Suprapubic skin (tissue), 4 donors: ENCODE data around the gene ABHD2. TPM values are rescaled to one million over a fixed set of nuclear protein-coding genes. Genes with fewer than 3 reads are reported as not detected.

Experiments
- DNase-seq, 2 donors: peaks; one replicate each; pipeline ENCODE4 v3.0.0-alpha.2; 2019; ENCODE audit warnings: low spot score in 2 of 2
- H3K27ac ChIP-seq: fragments of 200-600 bp; sonication (generic); one replicate; pipeline ENCODE4 v1.5.1; 2019
- H3K27me3 ChIP-seq: fragments of 200-600 bp; sonication (generic); one replicate; pipeline ENCODE4 v1.5.1; 2019
- H3K36me3 ChIP-seq: fragments of 200-600 bp; sonication (generic); one replicate; pipeline ENCODE4 v1.5.1; 2019
- H3K4me1 ChIP-seq: fragments of 200-600 bp; sonication (generic); one replicate; pipeline ENCODE4 v1.5.1; 2019
- H3K4me3 ChIP-seq: fragments of 200-600 bp; sonication (generic); one replicate; pipeline ENCODE4 v1.5.1; 2019; ENCODE audit warnings: mild to moderate bottlenecking
- H3K9me3 ChIP-seq: fragments of 200-600 bp; sonication (generic); one replicate; pipeline ENCODE4 v1.5.1; 2019
- CTCF ChIP-seq, 2 donors: fragments of 200-600 bp in 1 of 2; fragments of 450-650 bp in 1 of 2; sonication (generic) in 1 of 2; IDR thresholded peaks; one replicate each; pipeline ENCODE4 v1.5.1; 2016 to 2019; ENCODE audit warnings: antibody characterized with exemption in 2 of 2, mild to moderate bottlenecking in 1 of 2, moderate library complexity in 1 of 2
- EP300 ChIP-seq: sonication (generic); formaldehyde crosslinking; IDR thresholded peaks from one replicate; pipeline ENCODE4 v1.6.1; 2017; ENCODE audit warnings: antibody characterized with exemption
- POLR2A ChIP-seq, 2 donors: fragments of 450-650 bp; IDR thresholded peaks; one replicate each; pipeline ENCODE4 v1.6.1; 2017; ENCODE audit warnings: antibody characterized with exemption in 2 of 2, mild to moderate bottlenecking in 2 of 2, moderate library complexity in 2 of 2
- POLR2AphosphoS5 ChIP-seq, 3 donors: sonication (generic); formaldehyde crosslinking; IDR thresholded peaks; one replicate each; pipeline ENCODE4 v1.6.1; 2017; ENCODE audit warnings: antibody characterized with exemption in 3 of 3
- WGBS: methylation state at CpG from one replicate; pipeline ENCODE4 v1.1.5; 2018; 5-methylcytosine and 5-hydroxymethylcytosine counted together
- total RNA-seq, 4 donors: library from RNA; depleted of rRNA; stranded (reverse); fragments of >200 nt; gene quantifications; one replicate each; pipeline ENCODE4 v1.1.0, GENCODE V29; 2016

ABHD2 gene
- total RNA-seq, 4 donors from 2014 or later, result 38.0 to 78.0 (median 63.2) TPM

DNA sequence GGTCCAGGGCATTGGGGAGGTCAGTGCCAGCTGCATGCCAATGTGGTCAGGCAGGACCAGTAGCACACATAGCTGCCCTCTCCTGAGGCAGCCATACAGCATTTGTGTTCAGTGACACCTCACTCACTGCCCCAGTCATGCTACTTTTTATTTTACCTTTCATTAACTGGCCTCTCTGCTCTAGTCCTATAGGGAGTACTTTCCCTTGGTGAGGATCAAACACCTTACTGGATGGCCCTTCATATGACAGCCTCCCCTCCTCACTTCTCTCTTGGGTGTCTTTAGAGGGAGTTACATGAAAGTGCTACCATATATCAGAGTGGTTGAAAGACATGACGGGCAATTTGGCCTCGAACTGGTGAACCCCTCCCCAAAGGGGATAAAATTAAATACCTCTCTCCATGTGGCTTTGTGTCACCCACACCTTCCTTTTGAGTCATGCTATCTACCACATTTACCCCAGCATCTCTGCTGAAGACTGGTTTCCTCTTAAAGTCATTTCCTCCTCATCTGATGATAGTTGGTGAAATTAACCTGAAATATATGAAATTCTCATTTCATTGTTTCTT, 115.5 kb downstream of the ABHD2 start:
- Histone ChIP-seq H3K4me3 (no peak overlapping the region), H3K36me3 (no peaks in the 10 kb centered on the region), H3K4me1 (peaks cover 4% of the 10 kb centered on the region), H3K9me3 (no peaks in the 10 kb centered on the region), H3K27me3 (no peaks in the 10 kb centered on the region), H3K27ac (no peak overlapping the region)
- DNase-seq, result no peak
- 52% methylated on average over 2 of the region's 2 CpGs for WGBS
- TF ChIP-seq POLR2AphosphoS5 (IDR thresholded peaks at IDR 0.05) (no peak), CTCF (IDR thresholded peaks at IDR 0.05) (no peak), EP300 (no peak), POLR2A (IDR thresholded peaks at IDR 0.05) (no peak)

- no peaks in the 10 kb centered on the region for H3K9me3 ChIP-seq
- DNase-seq, result no peak
- no peak overlapping the region for H3K27ac ChIP-seq
- H3K4me3 ChIP-seq, result no peak overlapping the region
- peaks cover 4% of the 10 kb centered on the region for H3K4me1 ChIP-seq
- no peaks in the 10 kb centered on the region for H3K27me3 ChIP-seq
- H3K36me3 ChIP-seq, result no peaks in the 10 kb centered on the region
- 65% methylated on average over 14 of the region's 14 CpGs for WGBS
- TF ChIP-seq POLR2AphosphoS5 (IDR thresholded peaks at IDR 0.05) (no peak), CTCF (IDR thresholded peaks at IDR 0.05) (no peak), POLR2A (IDR thresholded peaks at IDR 0.05) (no peak), EP300 (no peak)
Measured at GRCh38 chr15:89205991-89206585, 117.8 kb downstream of the ABHD2 start.

- Histone ChIP-seq H3K9me3 (no peaks in the 10 kb centered on the region), H3K27ac (no peak overlapping the region), H3K36me3 (no peaks in the 10 kb centered on the region), H3K4me3 (peak overlapping the region; percentile 8), H3K27me3 (no peaks in the 10 kb centered on the region), H3K4me1 (peaks cover 4% of the 10 kb centered on the region)
- TF ChIP-seq CTCF (IDR thresholded peaks at IDR 0.05) (peak; percentile 95 to 98), POLR2AphosphoS5 (IDR thresholded peaks at IDR 0.05) (no peak)
- peak; percentile 82 to 88 for DNase-seq
- WGBS, result 0% methylated on average over 7 of the region's 14 CpGs
Measured at GRCh38 chr15:89206908-89207331, 118.7 kb downstream of the ABHD2 start.

DNA sequence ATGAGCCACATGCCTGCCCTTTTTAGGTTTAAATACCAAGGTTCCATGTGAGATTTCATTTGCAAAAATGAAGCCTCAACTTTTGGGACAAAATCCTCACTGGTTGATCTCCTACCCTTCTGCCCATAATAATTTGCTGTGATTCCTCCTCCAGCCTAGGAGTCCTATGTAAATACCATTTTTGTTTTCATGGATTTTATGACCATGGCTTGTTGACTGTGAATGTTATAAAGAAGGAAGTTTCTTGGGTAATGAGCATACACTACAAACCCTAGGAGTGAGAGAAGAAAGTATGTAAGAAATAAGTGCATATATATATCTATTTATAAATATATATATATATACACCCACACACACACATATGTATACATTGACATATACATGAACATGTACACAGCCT, 120.0 kb downstream of the ABHD2 start:
- Histone ChIP-seq H3K4me1 (peaks cover 4% of the 10 kb centered on the region), H3K36me3 (no peaks in the 10 kb centered on the region), H3K27me3 (no peaks in the 10 kb centered on the region), H3K27ac (no peak overlapping the region), H3K9me3 (no peaks in the 10 kb centered on the region), H3K4me3 (no peak overlapping the region)
- TF ChIP-seq POLR2A (IDR thresholded peaks at IDR 0.05) (no peak), CTCF (IDR thresholded peaks at IDR 0.05) (no peak), POLR2AphosphoS5 (IDR thresholded peaks at IDR 0.05) (no peak), EP300 (no peak)
- DNase-seq, result no peak

- 82% methylated on average over 1 of the region's 1 CpG for WGBS
- no peaks in the 10 kb centered on the region for H3K27me3 ChIP-seq
- H3K36me3 ChIP-seq, result no peaks in the 10 kb centered on the region
- DNase-seq, result no peak
- H3K4me1 ChIP-seq, result peaks cover 4% of the 10 kb centered on the region
- no peaks in the 10 kb centered on the region for H3K9me3 ChIP-seq
- H3K4me3 ChIP-seq, result no peak overlapping the region
- TF ChIP-seq POLR2AphosphoS5 (IDR thresholded peaks at IDR 0.05), result no peak
- TF ChIP-seq POLR2A (IDR thresholded peaks at IDR 0.05), result no peak
- TF ChIP-seq EP300, result no peak
- no peak for TF ChIP-seq CTCF (IDR thresholded peaks at IDR 0.05)
- H3K27ac ChIP-seq, result no peak overlapping the region
Measured at GRCh38 chr15:89209057-89209456, 120.8 kb downstream of the ABHD2 start.
